Kidney (tissue), 14 donors: Measurements from ENCODE around the gene EPHB1. TPM values are rescaled to one million over a fixed set of nuclear protein-coding genes. Genes with fewer than 3 reads are reported as not detected.

ENCODE experiments used
- DNase-seq, 5 donors: peaks; one replicate each; pipeline ENCODE4 v3.0.0-alpha.2; 2013 to 2020
- FAIRE-seq: peaks from 2 replicates; lab custom pipeline; 2012; peaks lifted over from hg19 to GRCh38; lab: Jason Lieb, UNC
- H3K27ac ChIP-seq, 2 donors: one replicate each; pipeline ENCODE4 v1.7.0; 2013; ENCODE audit warnings: low read depth in 2 of 2, low read length in 2 of 2, inconsistent platforms in 1 of 2
- H3K27me3 ChIP-seq: one replicate; pipeline ENCODE4 v1.7.1; 2013; ENCODE audit warnings: low read length, inconsistent platforms; ENCODE audit not compliant: control insufficient read depth, insufficient read depth
- H3K36me3 ChIP-seq, 3 donors: one replicate each; pipeline versions ENCODE4 v1.7.0 to v1.7.1; 2013; ENCODE audit warnings: low read length in 3 of 3, control low read depth in 1 of 3, inconsistent platforms in 1 of 3; ENCODE audit not compliant: insufficient read depth in 3 of 3, control insufficient read depth in 2 of 3
- H3K4me1 ChIP-seq, 3 donors: one replicate each; pipeline versions ENCODE4 v1.7.0 to v1.7.1; 2013; ENCODE audit warnings: low read length in 3 of 3, inconsistent platforms in 1 of 3, low read depth in 1 of 3; ENCODE audit not compliant: control insufficient read depth in 2 of 3, insufficient read depth in 2 of 3
- H3K4me3 ChIP-seq, 3 donors: one replicate each; pipeline versions ENCODE4 v1.7.0 to v1.8.1; 2013; ENCODE audit warnings: low read length in 3 of 3, control low read depth in 1 of 3, inconsistent platforms in 1 of 3
- H3K9ac ChIP-seq, 3 donors: one replicate each; pipeline versions ENCODE4 v1.7.0 to v1.7.1; 2013; ENCODE audit warnings: low read length in 3 of 3, control low read depth in 1 of 3, inconsistent platforms in 1 of 3
- H3K9me3 ChIP-seq, 3 donors: one replicate each; pipeline versions ENCODE4 v1.7.0 to v1.7.1; 2013; ENCODE audit warnings: low read length in 3 of 3, control low read depth in 1 of 3, inconsistent platforms in 1 of 3; ENCODE audit not compliant: control insufficient read depth in 2 of 3, insufficient read depth in 1 of 3
- intact Hi-C: fragments of 100-400 bp; cut with DNase I; formaldehyde crosslinking; loops from one replicate; pipeline ENCODE4 v1.11.1; 2022
- polyA plus RNA-seq: library from polyadenylated mRNA; stranded (reverse); fragments of 350-450 nt; fragmentation: Illumina TruSeq; extraction: RNeasy Lipid Tissue Mini Kit (QIAGEN cat#74804); gene quantifications from one replicate; pipeline ENCODE4 v1.2.3, GENCODE V29; 2014; ENCODE audit warnings: low read depth, low replicate concordance; ENCODE audit not compliant: insufficient read depth
- total RNA-seq: library from RNA; stranded (reverse); fragmentation: NEBNext Ultra II Directional; extraction: Animal tissue kit (Norgen Biotek cat#: 25700); gene quantifications from one replicate; pipeline ENCODE4 v1.2.1, GENCODE V29; 2021
- TF ChIP-seq, protein P1 (sequence below): IDR thresholded peaks from 3 replicates; pipeline ENCODE4 v1.5.1; 2012; ENCODE audit warnings: mild to moderate bottlenecking, moderate library complexity, borderline replicate concordance; ENCODE audit not compliant: insufficient read depth; ENCODE audit errors: extremely low read depth
- donor health status: control.
- donor health status: control.
- donor health status: control.
- donor health status: control.
- donor health status: control.
- donor health status: DM: yes; HTN: yes; CAD: no.
- donor health status: Normal renal cell carcinoma (clear cell type).

Gene EPHB1
- total and polyA plus RNA-seq, 2 donors from 2014 or later = 0.39 to 3.2 TPM

GRCh38 chr3:134910026-134910425, 115.0 kb downstream of the EPHB1 start:
- H3K27me3 ChIP-seq = no peaks in the 10 kb centered on the region
- FAIRE-seq (no peak), DNase-seq (no peak)
- H3K9me3 ChIP-seq = no peaks in the 10 kb centered on the region
- no peaks in the 10 kb centered on the region for H3K36me3 ChIP-seq
- TF ChIP-seq, protein P1, sequence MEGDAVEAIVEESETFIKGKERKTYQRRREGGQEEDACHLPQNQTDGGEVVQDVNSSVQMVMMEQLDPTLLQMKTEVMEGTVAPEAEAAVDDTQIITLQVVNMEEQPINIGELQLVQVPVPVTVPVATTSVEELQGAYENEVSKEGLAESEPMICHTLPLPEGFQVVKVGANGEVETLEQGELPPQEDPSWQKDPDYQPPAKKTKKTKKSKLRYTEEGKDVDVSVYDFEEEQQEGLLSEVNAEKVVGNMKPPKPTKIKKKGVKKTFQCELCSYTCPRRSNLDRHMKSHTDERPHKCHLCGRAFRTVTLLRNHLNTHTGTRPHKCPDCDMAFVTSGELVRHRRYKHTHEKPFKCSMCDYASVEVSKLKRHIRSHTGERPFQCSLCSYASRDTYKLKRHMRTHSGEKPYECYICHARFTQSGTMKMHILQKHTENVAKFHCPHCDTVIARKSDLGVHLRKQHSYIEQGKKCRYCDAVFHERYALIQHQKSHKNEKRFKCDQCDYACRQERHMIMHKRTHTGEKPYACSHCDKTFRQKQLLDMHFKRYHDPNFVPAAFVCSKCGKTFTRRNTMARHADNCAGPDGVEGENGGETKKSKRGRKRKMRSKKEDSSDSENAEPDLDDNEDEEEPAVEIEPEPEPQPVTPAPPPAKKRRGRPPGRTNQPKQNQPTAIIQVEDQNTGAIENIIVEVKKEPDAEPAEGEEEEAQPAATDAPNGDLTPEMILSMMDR = no peak
- H3K9ac ChIP-seq = no peak overlapping the region
- H3K4me1 ChIP-seq = no peaks in the 10 kb centered on the region
- intact Hi-C loops = no loop called here
- H3K4me3 ChIP-seq = no peak overlapping the region
- H3K27ac ChIP-seq = no peak overlapping the region

DNA sequence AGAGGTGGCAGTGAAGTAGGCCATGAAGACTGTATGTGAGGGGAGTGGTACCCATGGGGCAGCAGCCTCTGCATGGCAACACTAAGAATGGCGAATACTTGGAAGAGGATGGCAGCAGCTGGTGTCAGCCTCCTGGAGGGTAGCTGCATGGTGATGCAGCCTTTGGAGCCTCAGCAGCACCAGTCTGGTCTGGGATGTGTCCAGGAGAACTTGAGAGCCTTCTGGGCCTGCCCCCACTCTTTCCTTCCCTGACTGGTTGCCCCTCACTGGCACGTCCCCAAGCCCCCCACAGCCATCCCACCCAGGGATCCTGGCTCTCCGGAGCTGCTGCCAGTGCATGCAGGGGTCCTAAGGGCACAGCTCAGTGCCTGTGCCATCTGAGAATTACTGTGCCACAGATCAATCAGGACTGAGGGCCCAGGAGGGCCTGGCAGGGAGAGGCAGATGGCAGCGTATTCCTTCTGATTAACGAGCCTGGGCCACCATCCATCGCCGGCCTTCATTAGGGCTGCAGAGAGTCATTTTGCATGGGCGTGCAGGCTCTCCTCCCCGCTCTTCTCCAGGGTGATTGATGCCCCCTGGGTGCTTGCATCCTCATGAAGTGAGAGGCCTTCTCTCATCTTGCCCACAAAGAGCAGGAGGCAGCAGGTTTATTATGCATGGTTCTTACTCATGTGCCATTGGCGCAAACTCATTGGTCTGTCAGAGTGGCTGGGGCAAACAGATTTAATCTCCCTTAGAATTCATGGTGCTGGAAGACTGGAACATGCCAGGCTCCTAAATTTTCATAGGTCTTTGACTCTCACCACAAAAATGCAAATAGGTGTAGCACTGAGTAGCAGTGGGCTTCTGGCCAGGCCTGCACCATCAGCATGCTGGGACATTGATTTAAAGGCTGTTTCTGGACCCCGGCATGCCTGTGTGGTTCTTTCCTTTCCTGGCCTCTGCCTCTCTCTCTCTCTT, 116.8 kb downstream of the EPHB1 start:
- Histone ChIP-seq H3K27ac (no peak overlapping the region), H3K27me3 (no peaks in the 10 kb centered on the region), H3K9ac (no peak overlapping the region), H3K36me3 (no peaks in the 10 kb centered on the region), H3K4me1 (no peaks in the 10 kb centered on the region), H3K4me3 (no peak overlapping the region), H3K9me3 (no peaks in the 10 kb centered on the region)
- TF ChIP-seq, protein P1 = no peak
- DNase-seq = peak in 1 of 5 donors; percentile 7
- intact Hi-C loops = no loop called here
- FAIRE-seq = no peak

DNA sequence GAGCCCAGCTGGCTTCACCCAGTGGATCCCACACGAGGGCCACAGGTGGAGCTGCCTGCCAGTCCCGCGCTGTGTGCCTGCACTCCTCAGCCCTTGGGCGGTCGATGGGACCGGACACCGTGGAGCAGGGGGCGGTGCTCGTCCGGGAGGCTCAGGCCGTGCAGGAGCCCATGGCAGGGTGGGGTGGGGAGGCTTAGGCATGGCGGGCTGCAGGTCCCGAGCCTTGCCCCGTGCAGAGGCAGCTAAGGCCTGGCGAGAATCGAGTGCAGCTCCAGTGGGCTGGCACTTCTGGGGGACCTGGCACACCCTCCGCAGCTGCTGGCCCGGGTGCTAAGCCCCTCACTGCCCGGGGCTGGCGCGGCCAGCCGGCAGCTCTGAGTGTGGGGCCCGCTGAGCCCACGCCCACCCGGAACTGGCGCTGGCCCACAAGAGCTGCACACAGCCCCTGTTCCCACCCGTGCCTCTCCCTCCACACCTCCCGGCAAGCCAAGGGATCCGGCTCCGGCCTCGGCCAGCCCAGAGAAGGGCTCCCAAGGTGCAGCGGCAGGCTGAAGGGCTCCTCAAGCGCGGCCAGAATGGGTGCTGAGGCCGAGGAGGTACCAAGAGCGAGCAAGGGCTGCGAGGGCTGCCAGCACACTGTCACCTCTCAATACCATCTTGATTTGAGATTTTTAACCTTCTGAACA, 121.4 kb downstream of the EPHB1 start:
- no peak overlapping the region for H3K27ac ChIP-seq
- intact Hi-C loops = no loop called here
- no peaks in the 10 kb centered on the region for H3K4me1 ChIP-seq
- FAIRE-seq (no peak), DNase-seq (peak in 1 of 5 donors; percentile 74)
- H3K9ac ChIP-seq = no peak overlapping the region
- no peaks in the 10 kb centered on the region for H3K9me3 ChIP-seq
- H3K27me3 ChIP-seq = no peaks in the 10 kb centered on the region
- H3K4me3 ChIP-seq = no peak overlapping the region
- TF ChIP-seq, protein P1 = no peak
- no peaks in the 10 kb centered on the region for H3K36me3 ChIP-seq
